DMS53 treated with DMSO at 0.1 percent for 48 hours (cell line): ENCODE results near the gene ACTR6.
A peak's percentile ranks its signal among the peaks of the same experiment; 100 is the strongest.

Experiments
- DNase-seq: peaks from one replicate; lab custom pipeline; 2025; ENCODE audit not compliant: unreplicated experiment; lab: John Stamatoyannopoulos, UW

ACTR6 gene

GRCh38 chr12:100265732-100266584 is 65.3 kb downstream of the ACTR6 start:
- DNase-seq, result no peak

- DNase-seq, result no peak
These were observed 65.9 kb downstream of the ACTR6 start for GRCh38 chr12:100266585-100266834.

- DNase-seq, result peak; percentile 96
These were observed 66.4 kb downstream of the ACTR6 start, which contains the start of the genes DEPDC4 and SCYL2 for GRCh38 chr12:100266835-100267602. Gene DEPDC4 (minus strand): TSS chr12:100267079. CDS start chr12:100267076, 3 bp downstream. Gene SCYL2 (plus strand): TSS chr12:100267177. CDS start chr12:100282971, 15,794 bp downstream.

- no peak for DNase-seq
These were observed 67.1 kb downstream of the ACTR6 start for GRCh38 chr12:100267603-100268281.

GRCh38 chr12:100268835-100269564 is 68.4 kb downstream of the ACTR6 start:
- DNase-seq, result no peak

- DNase-seq, result no peak
These were observed 73.2 kb downstream of the ACTR6 start for GRCh38 chr12:100273782-100274181.
